Measurements from ENCODE around the gene CAPS. TPM values are rescaled to one million over a fixed set of nuclear protein-coding genes. Genes with fewer than 3 reads are reported as not detected.

Gene CAPS
- total RNA-seq, 3 donors from 2014 or later, result 9.4 to 19.0 (median 16.4) TPM

GRCh38 chr19:5900976-5901375, 13.1 kb upstream of the CAPS start:
- Histone ChIP-seq H3K4me1 (peaks cover 0 to 10% of the 10 kb centered on the region in 2 donors), H3K27me3 (no peaks in the 10 kb centered on the region), H3K27ac (no peak overlapping the region), H3K36me3 (no peaks in the 10 kb centered on the region), H3K4me3 (no peak overlapping the region), H3K9me3 (no peaks in the 10 kb centered on the region)
- intact Hi-C loops (cut with DNase I; ENCODE audit: low total_unique reads), result loop anchor here (10.0 kb wide), 1 partner anchor 96 kb away; the partner anchor contains the start of gene NRTN
- DNase-seq (ENCODE audit: low spot score in 2 of 2), result no peak
- TF ChIP-seq POLR2A (IDR thresholded peaks at IDR 0.05) (no peak), POLR2AphosphoS5 (IDR thresholded peaks at IDR 0.05) (no peak), CTCF (IDR thresholded peaks at IDR 0.05) (no peak)

GRCh38 chr19:5903056-5903623, 10.9 kb upstream of the CAPS start:
- intact Hi-C loops (cut with DNase I; ENCODE audit: low total_unique reads), result loop anchor here (10.0 kb wide), 1 partner anchor 98 kb away; the partner anchor contains the start of gene NRTN
- no peak for TF ChIP-seq POLR2AphosphoS5 (IDR thresholded peaks at IDR 0.05)
- TF ChIP-seq CTCF (IDR thresholded peaks at IDR 0.05), result no peak
- no peak for TF ChIP-seq POLR2A (IDR thresholded peaks at IDR 0.05)
- Histone ChIP-seq H3K27ac (peak overlapping the region; percentile 93), H3K27me3 (no peaks in the 10 kb centered on the region), H3K4me3 (peak overlapping the region; percentile 92 to 95 (median 93)), H3K36me3 (no peaks in the 10 kb centered on the region), H3K4me1 (peaks cover 0 to 10% of the 10 kb centered on the region in 2 donors), H3K9me3 (no peaks in the 10 kb centered on the region)
- no peak for DNase-seq (ENCODE audit: low spot score in 2 of 2)

- peak; percentile 99 for DNase-seq (ENCODE audit: low spot score in 2 of 2)
- intact Hi-C loops (cut with DNase I; ENCODE audit: low total_unique reads), result loop anchor here (10.0 kb wide), 1 partner anchor 99 kb away; the partner anchor contains the start of gene NRTN
Measured at GRCh38 chr19:5903624-5904351, 10.3 kb upstream of the CAPS start, which contains the start of gene NDUFA11. TSS of gene NDUFA11 (minus strand) at chr19:5903790. CDS start at chr19:5903708, 82 bp downstream.

GRCh38 chr19:5904352-5905113, 9.5 kb upstream of the CAPS start, which contains the start of gene VMAC:
TSS of gene VMAC (plus strand) at chr19:5904872. CDS start at chr19:5904891, 19 bp downstream.
- Histone ChIP-seq H3K27me3 (no peaks in the 10 kb centered on the region), H3K4me1 (peaks cover 0 to 10% of the 10 kb centered on the region in 2 donors), H3K4me3 (peak within 1 kb of the TSS; percentile 92 to 95 (median 93)), H3K27ac (peak within 1 kb of the TSS; percentile 93), H3K9me3 (no peaks in the 10 kb centered on the region), H3K36me3 (no peaks in the 10 kb centered on the region)
- peak; percentile 100 for DNase-seq (ENCODE audit: low spot score in 2 of 2)
- no peak for TF ChIP-seq CTCF (IDR thresholded peaks at IDR 0.05)
- no peak for TF ChIP-seq POLR2A (IDR thresholded peaks at IDR 0.05)
- TF ChIP-seq POLR2AphosphoS5 (IDR thresholded peaks at IDR 0.05), result peak in 1 of 3 donors; percentile 13
- intact Hi-C loops (cut with DNase I; ENCODE audit: low total_unique reads), result loop anchor here (10.0 kb wide), 1 partner anchor 100 kb away; the partner anchor contains the start of gene NRTN

More at GRCh38 chr19:5903624-5904351, 10.3 kb upstream of the CAPS start, which contains the start of gene NDUFA11:
- peak within 1 kb of the TSS; percentile 93 for H3K27ac ChIP-seq
- H3K9me3 ChIP-seq, result no peaks in the 10 kb centered on the region
- peak; percentile 45 for TF ChIP-seq POLR2A (IDR thresholded peaks at IDR 0.05)
- peak in 2 of 3 donors; percentile 78 to 93 for TF ChIP-seq POLR2AphosphoS5 (IDR thresholded peaks at IDR 0.05)
- TF ChIP-seq CTCF (IDR thresholded peaks at IDR 0.05), result peak in 1 of 3 donors; percentile 6
- H3K4me1 ChIP-seq, result peaks cover 0 to 10% of the 10 kb centered on the region in 2 donors
- H3K4me3 ChIP-seq, result peak within 1 kb of the TSS; percentile 92 to 95 (median 93)
- no peaks in the 10 kb centered on the region for H3K36me3 ChIP-seq
- H3K27me3 ChIP-seq, result no peaks in the 10 kb centered on the region
